ENCODE data around the gene IP6K2.
"Not testable (repeated sequence)": the region's sequence is repeated elsewhere in the genome, so short reads cannot be mapped to it uniquely, and the experiment has no call there.

Gene IP6K2, protein sequence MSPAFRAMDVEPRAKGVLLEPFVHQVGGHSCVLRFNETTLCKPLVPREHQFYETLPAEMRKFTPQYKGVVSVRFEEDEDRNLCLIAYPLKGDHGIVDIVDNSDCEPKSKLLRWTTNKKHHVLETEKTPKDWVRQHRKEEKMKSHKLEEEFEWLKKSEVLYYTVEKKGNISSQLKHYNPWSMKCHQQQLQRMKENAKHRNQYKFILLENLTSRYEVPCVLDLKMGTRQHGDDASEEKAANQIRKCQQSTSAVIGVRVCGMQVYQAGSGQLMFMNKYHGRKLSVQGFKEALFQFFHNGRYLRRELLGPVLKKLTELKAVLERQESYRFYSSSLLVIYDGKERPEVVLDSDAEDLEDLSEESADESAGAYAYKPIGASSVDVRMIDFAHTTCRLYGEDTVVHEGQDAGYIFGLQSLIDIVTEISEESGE

DNA sequence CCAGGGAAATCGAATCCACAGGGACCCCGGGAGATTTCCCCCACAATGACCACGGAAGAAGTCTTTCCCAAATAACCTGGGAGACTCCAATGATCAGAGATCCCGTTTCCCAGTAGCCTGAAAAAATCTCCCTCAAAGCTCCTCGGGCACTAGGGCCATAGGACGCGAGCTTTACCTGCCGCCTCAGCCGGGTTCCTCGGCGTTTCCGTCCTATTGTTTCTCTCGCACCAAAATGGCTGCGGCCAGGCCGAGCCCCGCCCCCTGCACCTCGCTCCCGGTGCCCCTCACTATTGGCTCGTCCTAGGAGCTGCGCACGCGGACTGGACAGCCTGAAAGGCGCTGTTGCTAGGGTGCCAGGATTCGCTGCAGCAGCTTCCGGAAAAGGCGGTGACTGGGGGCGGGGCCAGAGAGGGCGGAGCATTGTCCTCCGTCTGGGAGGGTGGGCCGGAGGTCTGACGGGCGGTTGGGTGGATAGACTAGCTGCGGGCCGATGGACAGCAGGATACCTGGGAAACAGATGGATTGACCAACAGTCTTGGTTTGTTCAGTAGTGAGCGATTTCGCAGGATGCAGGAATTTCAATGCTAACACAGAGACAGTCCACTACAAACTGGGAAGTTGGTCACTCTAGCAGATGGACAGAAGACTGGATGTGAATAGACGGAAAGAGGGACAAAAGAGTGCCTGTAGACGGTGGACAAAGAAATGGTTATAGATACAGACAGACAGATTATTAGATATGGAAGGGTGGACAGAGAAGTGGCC, at the start of gene IP6K2:
TSS of gene IP6K2 (minus strand) at position 240 of the 765 bp plus-strand sequence. CDS start 21,930 bp downstream, outside the sequence.
- peak; percentile 98 for DNase-seq

DNA sequence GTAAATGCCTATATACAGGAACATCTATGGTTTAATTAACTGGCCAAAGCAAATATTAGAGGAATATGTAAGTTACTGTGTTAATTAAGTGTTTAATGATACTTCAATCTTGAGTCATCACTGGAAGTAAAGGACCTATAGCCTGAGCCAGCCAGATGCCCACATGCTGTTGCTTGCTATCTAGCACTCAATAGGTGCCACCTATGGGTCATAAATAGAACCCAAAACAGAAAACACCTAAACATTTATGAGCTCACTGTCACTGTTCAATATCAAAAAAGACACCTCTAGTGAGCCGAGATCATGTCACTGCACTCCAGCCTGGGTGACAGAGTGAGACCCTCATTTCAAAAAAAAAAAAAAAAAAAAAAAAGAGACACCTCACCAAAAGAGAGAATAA, 48.4 kb upstream of the IP6K2 start:
- peak; percentile 27 for DNase-seq

DNA sequence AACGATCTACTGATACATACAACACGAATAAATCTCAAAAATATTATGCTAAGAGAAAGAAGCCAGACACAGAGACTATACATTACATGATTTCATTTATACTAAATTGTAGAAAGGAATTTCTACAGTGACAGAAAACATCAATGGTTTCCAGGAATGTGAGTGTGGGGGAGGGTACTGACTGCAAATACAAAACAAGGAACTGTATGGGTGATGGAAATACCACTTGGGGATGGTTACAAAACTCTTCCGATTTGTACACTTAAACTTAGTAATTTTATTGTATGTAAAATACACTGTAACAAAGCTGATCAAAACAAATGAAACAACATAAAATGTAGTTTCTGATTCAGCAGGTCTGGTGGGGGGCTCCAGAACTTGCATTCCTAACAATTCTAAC, 45.8 kb upstream of the IP6K2 start:
- DNase-seq = no peak

DNA sequence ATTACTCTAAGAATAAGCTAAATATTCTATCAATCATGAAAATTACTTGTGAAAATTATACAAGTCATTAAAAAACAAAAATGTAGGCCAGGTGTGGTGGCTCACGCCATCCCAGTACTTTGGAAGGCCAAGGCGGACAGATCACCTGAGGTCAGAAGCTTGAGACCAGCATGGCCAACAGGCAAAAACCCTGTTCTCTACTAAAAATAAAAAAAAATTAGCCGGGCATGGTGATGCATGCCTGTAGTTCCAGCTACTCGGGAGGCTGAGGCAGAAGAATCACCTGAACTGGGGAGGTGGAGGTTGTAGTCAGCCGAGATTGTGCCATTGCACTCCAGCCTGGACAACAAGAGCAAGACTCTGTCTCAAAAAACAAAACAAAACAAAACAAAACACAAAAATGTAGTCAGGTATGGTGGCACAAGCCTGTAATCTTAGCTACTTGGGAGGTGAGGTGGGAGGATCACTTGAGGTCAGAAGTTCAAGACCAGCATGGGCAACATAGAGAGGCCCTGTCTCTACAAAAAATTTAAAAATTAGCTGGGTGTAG, 43.0 kb upstream of the IP6K2 start:
- not testable (repeated sequence) for DNase-seq

DNA sequence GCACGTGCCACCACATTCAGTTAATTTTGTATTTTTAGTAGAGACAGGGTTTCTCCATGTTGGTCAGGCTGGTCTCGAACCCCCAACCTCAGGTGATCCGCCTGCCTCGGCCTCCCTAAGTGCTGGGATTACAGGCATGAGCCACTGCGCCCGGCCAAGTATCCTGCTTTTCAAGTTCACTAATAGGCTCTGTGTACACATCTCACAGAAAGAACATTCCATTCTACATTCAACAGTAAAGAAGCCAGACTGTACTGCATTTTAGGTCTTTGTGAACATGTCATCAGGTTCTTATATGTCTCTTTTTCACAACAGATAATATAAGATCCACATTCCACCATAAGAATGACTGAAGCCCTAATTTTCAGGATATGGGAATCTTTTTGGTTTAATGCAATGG, 42.5 kb upstream of the IP6K2 start:
- DNase-seq = not testable (repeated sequence)

DNA sequence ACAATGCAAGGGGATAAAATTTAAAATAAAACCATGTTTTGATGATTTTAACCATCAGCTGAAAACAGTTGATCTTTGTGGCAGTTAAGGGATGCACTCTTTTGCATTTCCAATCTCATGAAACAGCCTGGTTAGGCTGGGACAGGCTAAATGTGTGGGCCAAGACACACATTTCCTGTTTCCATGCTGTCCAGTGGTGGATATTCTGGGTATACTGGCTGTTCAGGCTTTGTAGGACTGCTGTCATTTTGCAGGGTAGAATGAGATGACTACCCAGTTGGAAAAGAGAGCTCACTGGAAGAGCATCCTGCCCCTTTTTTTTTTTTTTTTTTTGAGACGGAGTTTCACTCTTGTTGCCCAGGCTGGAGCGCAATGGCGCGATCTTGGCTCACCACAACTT, 42.0 kb upstream of the IP6K2 start:
- no peak for DNase-seq

DNA sequence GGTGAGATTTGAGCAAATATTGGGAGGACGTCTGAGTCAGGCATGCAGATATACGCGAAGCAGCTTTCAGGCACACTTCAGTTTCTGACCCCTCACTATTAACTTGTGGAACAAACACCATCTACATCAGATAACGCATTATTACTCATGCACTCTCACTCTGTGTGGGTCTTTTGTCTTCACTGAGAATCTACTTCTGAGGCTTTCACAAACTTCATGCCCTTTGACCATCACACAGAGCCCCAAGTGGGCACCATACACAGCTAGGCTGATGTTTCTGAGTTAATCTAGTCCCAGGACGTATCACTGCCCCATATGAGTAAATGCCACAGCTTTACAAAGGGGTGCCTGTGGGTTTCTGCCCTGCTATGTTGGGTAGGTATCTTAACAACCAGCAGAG, 39.6 kb upstream of the IP6K2 start:
- DNase-seq = no peak

DNA sequence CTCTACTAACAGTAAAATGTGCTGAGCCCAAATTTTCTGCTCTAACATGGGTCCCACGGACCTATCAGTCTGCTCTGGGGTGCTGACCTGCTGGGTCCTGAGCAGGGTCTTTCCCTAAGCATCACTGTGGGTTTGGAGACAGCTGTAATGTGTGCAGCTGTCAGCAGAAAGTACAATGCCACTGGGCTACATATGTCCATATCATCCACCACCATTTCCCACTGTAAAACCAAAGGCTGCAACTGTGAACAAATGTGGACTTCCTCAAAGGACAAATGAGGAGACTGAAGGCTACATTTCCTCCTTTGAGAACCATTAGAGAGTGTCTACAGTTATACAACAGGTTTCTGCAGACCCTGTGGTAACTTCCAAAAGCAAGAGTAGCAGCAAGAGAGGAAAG, 33.8 kb upstream of the IP6K2 start:
- no peak for DNase-seq

DNA sequence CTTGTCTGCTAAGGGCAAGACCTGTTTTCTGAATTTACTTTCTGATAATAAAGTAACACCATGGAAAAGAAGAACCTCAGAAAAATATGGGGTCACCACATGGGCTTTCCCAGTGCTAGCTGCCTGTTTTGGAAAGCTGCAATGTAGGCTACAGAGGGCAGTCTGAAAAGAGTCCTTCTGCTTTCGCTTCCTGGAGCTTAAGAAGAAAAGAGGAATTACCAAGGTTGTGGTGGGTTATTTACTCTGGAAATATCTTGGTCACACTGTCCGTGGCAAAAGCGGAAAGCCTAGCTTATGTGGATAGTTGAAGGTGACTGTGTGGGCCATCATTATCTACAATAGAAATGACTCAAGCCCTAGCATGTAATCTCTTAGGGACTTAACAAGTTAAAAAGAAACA, 31.7 kb upstream of the IP6K2 start:
- peak; percentile 11 for DNase-seq

DNA sequence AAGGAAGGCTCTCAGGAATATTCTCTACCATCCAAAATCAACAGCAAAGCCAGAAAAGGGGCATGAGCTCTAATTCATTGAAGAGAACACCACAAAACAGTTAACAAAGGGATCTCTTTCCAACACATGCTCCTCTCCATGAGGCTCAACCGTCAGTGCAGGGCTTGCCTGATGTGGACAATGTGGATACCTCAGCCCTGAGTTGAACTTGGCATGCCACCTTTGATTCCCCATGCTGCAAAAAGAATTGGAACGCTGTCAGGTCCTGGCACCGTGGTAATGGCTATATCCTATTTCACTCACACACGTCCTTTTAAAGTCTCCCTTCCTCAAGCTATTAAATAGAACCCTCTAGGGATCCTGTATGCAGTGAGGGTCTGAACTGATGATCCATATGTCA, 30.7 kb upstream of the IP6K2 start:
- no peak for DNase-seq

DNA sequence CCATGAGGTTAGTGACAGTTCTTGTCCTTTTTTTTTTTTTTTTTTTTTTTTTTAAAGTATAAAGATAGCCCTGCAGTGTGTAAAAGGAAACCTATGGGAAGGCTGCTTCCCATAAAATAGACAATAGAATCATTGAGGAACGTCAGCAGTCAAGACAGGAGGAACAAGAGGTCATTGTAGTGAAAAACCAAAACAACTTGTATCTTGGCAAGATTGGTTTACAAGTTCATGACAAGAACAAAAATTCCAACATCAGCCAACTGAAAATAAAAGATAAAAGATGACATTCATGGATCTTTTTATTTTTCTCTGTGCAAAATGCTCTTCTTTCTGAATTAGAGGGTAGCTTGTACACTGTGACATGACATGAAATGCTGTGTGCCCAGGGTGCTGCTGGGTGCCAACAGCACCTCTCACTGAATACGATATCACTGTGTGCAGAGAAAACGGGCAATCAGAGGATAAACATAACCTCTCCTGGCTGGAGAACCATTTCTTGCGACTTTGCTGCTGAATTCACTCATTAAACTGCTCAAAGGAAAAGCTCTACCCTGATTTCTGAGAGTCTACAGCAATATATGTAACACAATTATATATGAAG, 30.1 kb upstream of the IP6K2 start:
- DNase-seq = no peak

DNA sequence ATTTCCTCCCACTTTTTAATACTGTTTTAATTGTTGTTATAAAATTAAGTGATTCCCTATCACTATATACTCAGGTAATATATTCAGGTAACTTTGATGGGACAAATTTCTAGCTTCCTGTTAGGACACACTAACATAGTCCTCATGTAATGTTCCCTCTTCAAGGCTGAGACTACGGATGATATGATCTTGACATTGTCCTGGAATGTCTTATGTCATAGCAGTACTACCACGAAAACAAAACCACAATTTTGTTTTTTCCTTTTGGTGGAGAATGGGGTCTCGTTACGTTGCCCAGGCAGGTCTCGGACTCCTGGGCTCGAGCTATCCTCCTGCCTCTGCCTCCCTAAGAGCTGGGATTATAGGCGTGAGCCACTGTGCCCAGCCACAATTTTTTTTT, 26.8 kb upstream of the IP6K2 start:
- DNase-seq = no peak

DNA sequence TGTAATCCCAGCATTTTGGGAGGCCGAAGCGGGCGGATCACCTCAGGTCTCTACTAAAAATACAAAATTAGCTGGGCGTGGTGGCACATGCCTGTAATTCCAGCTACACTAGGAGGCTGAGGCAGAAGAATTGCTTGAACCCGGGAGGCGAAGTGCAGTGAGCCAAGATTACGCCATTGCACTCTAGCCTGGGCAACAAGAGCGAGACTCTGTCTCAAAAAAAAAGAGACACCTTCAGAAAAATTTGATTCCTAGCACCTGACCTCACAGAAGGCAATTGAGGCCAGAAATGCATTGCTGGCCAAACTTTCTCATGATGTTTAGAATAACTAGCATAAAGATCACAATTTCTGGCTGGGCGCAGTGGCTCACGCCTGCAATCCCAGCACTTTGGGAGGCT, 24.2 kb upstream of the IP6K2 start:
- not testable (repeated sequence) for DNase-seq

DNA sequence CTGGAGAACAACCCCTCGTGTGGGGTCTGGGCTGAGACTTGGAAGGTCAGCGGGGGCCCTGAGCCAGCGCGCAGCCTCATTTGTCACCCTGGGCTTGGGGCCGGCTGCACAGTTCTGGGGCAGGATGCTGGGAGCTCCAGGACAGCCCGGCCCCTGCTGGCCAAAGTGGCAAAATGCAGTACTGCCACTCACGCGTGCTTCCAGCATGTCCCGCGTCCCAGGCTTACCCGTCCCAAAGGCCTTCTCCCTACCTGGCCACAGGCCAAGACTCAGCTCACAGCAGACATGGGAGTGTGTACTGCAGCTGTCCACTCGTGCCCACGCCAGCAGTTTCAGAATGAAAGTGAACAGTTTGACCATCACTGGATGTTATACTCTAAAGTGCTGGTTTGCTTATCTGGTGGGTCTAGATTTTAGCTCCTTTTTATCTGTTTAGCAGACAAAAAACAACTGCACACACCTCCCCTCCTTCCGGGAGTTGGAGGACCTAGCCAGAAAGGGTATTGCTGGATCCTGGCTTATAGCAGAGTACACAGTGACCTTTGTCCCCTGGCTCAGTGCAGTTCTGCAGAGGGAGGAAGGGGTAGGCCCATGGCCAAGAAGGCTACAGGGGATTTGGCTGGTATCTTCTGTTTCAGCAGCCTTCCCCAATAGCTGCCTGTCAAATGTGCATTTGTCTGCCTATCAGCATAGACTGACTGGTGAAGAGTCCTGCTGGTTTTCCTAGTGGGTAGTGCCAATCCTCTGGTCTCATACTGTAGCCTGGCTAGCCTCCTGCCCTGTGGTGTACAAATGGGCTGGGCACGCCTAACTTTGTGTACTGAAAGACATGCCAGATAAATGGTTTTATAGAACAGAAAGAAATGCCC, 23.2 kb upstream of the IP6K2 start:
- DNase-seq = peak; percentile 47

DNA sequence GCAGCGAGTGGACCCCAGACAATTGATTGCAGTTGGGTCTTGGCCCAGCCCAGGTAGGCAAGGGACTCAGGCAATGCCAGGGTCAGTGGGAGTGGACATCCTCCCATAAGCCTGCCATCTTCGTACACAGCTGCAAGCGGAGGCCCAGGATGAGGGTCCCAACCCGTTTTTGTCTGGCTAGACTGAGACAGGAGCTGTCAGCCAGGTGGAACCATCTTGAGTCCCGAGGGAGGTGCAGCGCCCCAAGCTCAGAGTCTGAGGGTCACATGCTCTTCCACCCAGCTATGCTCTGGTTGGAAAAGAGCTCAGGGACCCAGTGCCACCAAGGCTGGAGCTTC, 22.6 kb upstream of the IP6K2 start:
- DNase-seq = no peak

DNA sequence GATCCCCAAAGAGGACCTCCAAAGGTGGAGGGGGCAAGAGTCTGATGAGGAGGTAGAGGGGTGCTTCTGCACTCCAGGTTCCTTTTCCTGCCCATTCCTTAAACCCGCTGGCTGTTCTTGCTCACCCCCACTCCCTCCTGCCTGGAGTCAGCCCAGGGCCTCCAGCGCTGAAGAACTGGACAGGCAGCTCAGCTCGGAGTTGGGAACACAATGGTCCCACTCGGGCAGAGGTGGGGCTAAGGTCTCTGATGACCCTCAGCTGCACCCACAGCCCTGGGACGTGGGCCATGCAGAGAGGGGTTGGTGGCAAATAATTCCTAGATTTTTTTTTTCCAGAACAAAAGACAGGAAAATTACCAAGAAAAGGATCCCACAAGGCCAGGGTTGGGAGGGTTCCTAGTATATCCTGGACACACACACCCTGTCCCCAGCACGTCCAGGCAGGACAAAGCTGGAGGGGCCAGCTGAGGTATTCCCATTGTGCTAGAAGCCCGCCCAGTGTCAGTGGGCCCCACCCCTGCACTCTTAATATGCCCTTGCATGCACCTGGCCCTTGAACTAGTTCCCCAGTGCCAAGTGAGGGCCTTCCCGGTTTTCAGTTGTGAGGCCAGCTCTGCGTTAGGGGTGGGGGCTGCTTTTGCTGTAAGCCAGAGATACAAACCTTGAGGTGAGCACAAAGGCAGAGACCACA, 22.1 kb upstream of the IP6K2 start:
- no peak for DNase-seq

DNA sequence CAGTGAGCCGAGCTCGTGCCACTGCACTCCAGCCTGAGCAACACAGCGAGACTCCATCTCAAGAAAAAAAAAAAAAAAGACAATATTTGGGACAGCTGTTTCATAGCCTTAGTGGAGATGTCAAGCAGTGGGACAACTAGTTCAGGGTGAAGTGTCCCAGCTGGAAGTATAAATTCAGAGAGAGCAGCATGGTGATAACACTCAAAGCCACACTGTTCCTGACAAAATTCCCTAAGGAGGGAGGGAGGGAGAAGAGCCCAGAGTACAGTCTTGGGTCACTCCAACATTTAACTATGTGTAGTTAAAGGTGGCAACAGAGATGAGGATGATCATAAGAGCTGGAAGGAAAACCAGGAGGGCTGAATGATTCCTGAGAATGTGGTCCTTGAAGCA, 21.1 kb upstream of the IP6K2 start:
- DNase-seq = no peak

DNA sequence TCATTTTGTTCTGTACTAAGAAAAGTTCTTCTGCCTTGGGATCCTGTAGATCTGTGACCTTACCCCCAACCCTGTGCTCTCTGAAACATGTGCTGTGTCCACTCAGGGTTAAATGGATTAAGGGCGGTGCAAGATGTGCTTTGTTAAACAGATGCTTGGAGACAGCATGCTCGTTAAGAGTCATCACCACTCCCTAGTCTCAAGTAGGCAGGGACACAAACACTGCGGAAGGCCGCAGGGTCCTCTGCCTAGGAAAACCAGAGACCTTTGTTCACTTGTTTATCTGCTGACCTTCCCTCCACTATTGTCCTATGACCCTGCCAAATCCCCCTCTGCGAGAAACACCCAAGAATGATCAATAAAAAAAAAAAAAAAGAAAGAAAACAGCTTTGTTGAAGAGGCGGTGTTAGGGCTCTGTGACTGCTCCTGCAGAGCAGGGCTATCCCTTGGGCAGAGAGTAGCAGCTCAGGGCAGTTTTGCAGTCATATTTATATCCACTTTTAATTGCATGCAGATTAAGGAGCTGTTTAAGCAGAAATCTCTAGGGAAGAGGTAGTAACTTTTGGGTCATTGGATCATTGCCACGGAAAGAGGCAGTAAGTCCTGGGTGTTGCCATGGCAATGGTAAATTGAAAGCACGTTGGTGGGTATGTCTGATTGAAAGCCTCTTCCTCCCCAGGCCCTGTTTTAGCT, 18.2 kb upstream of the IP6K2 start:
- not testable (repeated sequence) for DNase-seq

DNA sequence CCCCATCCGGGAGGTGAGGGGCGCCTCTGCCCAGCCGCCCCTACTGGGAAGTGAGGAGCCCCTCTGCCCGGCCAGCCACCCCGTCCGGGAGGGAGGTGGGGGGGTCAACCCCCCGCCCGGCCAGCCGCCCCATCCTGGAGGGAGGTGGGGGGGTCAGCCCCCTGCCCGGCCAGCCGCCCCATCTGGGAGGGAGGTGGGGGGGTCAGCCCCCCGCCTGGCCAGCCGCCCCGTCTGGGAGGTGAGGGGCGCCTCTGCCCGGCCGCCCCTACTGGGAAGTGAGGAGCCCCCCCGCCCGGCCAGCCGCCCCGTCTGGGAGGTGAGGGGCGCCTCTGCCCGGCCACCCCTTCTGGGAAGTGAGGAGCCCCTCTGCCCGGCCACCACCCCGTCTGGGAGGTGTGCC, 17.5 kb upstream of the IP6K2 start:
- DNase-seq = not testable (repeated sequence)

DNA sequence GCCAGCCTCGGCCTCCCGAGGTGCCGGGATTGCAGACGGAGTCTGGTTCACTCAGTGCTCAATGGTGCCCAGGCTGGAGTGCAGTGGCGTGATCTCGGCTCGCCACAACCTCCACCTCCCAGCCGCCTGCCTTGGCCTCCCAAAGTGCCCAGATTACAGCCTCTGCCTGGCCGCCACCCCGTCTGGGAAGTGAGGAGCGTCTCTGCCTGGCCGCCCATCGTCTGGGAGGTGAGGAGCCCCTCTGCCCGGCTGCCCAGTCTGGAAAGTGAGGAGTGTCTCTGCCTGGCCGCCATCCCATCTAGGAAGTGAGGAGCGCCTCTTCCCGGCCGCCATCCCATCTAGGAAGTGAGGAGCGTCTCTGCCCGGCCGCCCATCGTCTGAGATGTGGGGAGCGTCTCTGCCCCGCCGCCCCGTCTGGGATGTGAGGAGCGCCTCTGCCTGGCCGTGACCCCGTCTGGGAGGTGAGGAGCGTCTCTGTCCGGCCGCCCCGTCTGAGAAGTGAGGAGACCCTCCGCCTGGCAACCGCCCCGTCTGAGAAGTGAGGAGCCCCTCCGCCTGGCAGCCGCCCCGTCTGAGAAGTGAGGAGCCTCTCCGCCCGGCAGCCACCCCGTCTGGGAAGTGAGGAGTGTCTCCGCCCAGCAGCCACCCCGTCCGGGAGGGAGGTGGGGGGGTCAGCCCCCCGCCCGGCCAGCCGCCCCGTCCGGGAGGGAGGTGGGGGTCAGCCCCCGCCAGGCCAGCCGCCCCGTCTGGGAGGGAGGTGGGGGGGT, 16.9 kb upstream of the IP6K2 start:
- DNase-seq = not testable (repeated sequence)

DNA sequence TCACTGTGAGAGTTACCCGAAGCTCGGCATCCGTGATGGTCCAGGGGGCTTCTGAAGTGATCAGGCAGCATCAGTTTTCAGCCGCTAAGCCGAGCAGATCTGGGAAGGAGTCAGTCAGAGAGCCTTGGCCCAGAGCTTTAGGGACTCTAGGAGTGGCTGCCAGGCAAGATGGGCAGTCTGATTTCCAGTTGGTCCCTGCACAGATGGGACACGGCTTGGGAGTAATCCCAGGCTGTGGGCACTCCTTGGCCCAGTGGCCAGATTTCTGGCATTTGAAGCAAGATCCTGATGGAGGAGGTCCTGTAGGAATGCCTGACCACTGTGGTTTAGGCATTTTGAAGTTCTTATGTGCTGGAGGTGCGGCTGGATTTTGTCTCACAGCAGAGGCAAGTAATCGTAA, 10.5 kb upstream of the IP6K2 start:
- DNase-seq = no peak
